ENCODE data around the gene MCTP1.

DNA sequence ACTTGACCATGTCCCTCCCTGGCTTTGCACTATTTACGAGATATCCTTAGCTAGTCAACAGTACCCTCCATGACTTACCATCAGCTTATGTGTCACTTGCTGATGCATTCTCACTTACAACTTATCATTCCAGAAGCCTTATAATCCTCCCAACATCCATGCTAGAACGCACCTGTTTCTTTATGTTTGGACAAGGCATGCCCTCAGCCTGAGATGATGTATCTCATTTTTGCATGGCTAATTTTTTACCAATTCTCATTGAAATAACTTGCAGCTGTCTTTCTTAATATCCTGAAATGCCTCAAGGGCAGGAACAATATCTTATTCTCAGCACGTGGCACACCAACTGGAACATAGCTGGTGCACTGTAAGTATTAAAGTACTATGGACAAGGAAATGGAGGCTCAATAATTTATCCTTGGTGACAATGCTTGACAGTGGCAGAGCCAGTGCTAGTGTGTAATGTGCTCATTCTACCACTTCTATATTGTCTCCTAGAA lies 384.8 kb downstream of the MCTP1 start:
- TF ChIP-seq, protein P1, sequence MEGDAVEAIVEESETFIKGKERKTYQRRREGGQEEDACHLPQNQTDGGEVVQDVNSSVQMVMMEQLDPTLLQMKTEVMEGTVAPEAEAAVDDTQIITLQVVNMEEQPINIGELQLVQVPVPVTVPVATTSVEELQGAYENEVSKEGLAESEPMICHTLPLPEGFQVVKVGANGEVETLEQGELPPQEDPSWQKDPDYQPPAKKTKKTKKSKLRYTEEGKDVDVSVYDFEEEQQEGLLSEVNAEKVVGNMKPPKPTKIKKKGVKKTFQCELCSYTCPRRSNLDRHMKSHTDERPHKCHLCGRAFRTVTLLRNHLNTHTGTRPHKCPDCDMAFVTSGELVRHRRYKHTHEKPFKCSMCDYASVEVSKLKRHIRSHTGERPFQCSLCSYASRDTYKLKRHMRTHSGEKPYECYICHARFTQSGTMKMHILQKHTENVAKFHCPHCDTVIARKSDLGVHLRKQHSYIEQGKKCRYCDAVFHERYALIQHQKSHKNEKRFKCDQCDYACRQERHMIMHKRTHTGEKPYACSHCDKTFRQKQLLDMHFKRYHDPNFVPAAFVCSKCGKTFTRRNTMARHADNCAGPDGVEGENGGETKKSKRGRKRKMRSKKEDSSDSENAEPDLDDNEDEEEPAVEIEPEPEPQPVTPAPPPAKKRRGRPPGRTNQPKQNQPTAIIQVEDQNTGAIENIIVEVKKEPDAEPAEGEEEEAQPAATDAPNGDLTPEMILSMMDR (IDR thresholded peaks at IDR 0.05; ENCODE audit: insufficient read depth, low read length): no peak
- TF ChIP-seq POLR2AphosphoS5 (IDR thresholded peaks at IDR 0.05; ENCODE audit: low read depth) (no peak), GABPA (IDR thresholded peaks at IDR 0.05; ENCODE audit: low read depth) (no peak), SPI1 (IDR thresholded peaks at IDR 0.05; ENCODE audit: borderline replicate concordance, low read depth) (no peak)
- TF ChIP-seq, protein P2, sequence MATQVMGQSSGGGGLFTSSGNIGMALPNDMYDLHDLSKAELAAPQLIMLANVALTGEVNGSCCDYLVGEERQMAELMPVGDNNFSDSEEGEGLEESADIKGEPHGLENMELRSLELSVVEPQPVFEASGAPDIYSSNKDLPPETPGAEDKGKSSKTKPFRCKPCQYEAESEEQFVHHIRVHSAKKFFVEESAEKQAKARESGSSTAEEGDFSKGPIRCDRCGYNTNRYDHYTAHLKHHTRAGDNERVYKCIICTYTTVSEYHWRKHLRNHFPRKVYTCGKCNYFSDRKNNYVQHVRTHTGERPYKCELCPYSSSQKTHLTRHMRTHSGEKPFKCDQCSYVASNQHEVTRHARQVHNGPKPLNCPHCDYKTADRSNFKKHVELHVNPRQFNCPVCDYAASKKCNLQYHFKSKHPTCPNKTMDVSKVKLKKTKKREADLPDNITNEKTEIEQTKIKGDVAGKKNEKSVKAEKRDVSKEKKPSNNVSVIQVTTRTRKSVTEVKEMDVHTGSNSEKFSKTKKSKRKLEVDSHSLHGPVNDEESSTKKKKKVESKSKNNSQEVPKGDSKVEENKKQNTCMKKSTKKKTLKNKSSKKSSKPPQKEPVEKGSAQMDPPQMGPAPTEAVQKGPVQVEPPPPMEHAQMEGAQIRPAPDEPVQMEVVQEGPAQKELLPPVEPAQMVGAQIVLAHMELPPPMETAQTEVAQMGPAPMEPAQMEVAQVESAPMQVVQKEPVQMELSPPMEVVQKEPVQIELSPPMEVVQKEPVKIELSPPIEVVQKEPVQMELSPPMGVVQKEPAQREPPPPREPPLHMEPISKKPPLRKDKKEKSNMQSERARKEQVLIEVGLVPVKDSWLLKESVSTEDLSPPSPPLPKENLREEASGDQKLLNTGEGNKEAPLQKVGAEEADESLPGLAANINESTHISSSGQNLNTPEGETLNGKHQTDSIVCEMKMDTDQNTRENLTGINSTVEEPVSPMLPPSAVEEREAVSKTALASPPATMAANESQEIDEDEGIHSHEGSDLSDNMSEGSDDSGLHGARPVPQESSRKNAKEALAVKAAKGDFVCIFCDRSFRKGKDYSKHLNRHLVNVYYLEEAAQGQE (IDR thresholded peaks at IDR 0.05; ENCODE audit: insufficient replicate concordance, low read depth): no peak
